GM21825 (cell line): ENCODE results near the gene GNAT1.
"Not testable (repeated sequence)": the region's sequence is repeated elsewhere in the genome, so short reads cannot be mapped to it uniquely, and the experiment has no call there.

Source experiments
- ATAC-seq: cut with Tn5 transposase; IDR thresholded peaks from one replicate; pipeline ENCODE4 v1.9.1; 2021; ENCODE audit warnings: mild to moderate bottlenecking, moderate library complexity; ENCODE audit not compliant: unreplicated experiment

Gene GNAT1

DNA sequence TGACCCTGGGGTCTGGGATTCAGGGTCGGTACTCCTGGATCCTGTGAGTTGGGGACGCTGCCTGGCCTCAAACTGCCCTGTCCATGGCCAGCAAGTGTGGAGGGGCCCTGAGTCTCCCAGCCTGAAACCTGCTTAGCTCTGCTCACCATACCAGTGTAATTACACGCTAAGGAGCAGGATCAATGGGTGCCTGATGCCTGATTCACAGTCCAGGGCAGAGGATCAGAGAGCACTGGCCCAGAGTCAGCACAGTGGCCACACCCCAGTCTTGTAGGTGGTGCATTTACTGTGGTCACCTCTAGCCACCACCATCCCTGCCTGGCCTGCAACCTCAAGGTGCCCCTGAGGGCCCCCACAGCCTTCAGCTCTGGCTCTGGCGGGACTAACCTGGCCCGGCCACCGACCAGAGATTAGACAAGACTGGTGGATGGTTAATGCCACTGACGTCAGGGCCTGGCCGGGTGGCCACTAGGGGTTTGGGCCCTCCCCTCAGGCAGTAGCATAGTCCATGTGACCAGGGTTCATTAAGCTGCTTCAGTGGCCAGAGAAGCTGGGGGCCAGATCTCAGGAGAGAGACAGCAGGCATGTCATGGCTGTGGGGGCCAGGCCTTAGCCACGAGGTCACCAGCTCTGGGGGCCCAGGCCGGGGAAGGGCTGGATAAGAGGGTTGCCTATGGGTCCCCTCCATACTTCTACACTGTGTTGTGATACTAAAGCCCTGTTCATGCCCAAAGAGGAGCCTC, 10.3 kb downstream of the GNAT1 start:
- ATAC-seq: no peak

DNA sequence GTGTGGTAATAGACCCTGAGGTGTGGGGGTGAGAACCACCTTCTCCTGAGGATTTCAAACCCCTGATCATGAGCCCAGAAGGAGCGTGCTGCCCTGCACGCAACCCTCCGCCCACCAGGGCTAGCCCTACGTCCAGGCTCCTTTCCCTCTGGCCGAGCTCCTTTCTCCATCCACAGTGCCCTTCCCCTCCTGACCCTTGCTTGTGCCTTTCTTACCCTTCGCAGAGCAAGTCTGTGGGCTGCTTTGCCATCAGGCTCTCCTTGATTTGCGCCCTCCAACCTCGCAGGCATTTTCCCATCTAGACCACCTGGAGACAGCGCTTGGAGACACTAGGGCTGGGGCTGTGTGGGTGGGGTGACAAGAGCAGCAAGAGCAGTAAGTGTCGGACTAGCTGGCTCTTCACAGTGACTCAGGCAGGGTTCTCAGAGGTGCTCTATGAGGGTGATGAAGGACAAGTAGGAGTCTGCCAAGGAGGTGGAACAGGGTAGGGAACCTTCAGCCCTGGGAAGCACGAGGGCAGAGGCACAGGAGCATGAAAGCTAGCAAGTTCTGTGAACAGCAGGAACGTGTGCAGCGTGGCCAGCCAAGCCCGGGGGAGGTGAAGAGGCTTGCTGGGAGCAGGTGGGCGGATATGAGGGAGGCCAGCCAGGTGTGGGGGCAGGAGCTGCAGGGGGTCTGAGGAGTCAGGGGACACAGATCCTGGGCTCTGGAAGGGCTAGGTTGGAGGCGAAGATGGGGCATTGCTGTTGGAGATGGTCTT, 11.1 kb downstream of the GNAT1 start:
- no peak for ATAC-seq

DNA sequence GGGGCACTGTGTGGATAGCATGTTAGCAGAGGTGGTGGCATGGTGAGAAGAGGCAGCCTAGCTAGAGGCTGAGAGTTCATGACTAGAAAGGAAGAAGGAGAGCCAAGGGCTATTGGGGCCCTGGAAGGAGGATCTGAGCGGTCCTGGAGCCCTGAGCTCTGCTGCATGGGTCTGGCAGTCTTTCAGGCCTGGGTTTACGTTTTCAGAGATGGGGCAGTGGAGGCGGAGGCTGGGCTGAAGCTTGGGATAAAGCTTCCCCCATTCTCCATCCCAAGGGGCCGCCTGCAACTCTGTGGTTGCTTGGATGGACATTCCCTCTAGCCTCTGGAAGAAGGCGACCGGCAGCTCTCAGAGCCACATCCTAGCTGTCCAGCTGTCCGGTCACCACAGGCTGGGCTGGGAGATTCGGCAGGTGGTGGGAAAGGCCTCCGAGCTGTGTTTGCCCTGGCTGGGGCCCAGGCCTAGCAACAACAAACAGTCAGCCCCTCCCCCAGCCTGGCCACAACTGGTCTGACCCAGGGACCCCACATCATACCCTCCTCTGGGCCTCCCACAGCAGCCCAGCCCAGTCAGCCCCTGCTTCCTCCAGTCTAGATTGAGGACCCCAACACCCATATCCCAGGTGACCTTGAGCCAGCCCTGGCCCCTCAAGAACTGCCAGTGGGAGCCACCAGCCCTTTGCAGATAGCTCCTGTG, 11.9 kb downstream of the GNAT1 start:
- ATAC-seq: no peak

DNA sequence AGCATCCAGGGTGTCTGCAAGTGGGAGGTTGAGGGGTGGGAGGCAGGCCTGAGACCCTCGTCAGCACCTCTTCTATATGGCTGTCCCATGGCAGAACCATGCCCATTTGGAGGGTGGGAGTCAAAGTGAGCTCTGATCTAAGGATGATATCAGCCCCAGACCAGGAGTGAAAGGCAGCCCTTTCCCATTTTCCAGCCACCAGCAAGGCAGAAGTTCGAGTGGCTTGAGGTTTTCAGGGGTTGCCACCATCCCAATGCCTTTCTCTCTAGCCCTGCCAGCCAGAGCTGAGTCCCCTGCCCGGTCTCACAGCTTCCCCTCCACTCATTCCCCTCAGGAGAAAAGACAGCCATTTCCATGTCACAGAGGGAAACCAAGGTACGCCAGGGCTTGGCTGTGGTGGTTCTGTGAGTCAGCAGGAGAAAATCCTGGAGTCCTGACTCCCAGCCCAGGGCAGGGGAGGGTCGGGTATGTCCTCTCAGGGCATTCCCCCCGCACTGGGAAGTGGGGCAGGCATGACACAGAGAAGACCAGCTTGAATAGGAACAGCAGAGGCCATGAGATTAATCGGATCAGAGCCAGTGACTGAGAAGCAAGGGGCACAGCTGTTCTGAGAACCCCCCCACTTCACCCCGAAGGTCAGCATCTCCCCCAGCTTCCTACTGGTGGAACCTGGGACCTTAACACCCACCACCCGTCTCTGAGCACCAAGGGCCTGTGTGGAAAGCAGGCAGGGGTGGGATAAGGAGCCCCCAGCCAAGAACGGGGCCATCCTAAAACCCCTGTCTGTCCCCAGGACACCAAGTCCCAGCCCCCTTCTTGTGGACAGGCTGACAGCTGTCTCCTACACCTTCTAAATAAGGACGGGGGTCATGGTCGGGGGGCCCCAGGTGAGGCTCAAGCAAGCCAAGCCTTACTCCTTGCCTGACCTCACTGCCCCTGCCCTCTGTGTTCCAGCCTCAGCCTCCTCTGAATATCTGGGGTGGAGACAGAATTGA, 12.7 kb downstream of the GNAT1 start:
- ATAC-seq: no peak

DNA sequence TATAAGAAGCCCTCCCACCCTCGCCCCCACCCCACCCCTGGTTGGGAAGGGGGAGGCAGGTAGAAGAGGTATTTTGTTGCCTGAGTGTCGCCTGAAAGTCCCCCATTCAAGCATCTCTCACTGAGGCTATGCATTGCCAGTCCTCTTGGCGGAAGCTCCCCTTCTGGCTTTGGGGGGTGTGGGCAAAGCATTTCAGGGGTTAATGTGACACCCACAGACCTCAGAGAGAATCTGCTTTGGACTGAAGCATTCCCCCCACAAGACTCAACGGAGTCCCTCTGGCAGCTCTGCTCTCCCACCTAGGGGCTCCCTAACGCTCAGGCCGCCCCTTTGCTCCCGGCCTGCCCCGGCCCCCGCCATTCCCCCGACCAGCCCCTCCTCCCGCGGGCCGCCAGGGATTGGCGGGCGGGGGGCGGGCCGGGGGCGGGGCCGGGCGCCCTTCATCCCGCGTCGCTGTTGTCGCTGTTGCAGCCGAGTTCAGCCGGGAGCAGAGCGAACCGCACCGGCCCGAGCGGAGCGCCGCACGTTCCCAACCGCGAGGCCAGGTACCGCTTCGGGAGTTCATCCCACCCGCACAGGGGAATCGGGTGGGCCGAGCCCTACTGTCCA, 13.5 kb downstream of the GNAT1 start, which contains the start of gene SLC38A3:
Gene SLC38A3 (plus strand): TSS at position 468 of the 609 bp plus-strand sequence. CDS start 8,929 bp downstream, outside the sequence.
- ATAC-seq: no peak

DNA sequence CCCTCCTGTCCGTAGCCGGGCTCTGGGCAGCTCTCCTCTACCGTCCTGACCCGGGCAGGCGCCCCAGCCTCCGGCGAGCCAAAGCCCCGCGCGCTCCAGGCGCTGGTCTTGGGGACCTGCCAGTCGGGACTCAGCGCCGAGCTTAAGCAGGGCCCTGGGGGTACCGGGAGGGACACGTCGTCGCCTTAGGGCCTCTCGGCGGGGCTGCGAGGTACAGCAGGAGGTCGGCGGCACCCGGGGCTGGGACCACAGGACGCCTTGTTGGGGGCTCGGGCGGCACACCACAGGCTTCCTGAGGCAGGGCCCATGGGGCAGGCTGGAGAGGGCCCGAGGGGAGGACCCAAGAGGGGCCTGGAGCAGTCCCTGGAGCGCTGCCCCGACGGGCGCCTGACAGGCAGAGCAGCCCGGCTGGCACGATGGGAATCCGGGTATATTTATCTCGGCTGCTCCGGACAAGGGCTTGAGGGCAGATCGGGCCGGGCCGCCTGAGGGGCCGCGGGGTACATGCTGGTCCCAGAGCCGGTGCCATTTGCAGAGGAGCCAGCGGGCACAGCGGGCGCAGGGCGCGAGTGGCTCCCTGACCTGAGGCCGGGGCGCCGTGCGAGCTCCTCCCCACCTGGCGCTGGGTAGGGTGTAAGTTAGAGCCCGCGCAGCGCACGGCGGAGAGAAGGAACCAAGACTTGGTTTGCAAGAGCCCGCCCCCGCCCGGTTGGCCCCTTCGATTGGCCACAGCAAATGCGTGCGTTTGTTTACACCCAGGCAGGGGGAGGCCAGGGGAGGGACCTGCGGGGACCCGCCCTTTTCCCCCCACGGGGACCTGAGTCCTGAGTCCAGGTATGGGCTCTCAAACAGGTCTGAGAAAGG, 14.2 kb downstream of the GNAT1 start:
- no peak for ATAC-seq

DNA sequence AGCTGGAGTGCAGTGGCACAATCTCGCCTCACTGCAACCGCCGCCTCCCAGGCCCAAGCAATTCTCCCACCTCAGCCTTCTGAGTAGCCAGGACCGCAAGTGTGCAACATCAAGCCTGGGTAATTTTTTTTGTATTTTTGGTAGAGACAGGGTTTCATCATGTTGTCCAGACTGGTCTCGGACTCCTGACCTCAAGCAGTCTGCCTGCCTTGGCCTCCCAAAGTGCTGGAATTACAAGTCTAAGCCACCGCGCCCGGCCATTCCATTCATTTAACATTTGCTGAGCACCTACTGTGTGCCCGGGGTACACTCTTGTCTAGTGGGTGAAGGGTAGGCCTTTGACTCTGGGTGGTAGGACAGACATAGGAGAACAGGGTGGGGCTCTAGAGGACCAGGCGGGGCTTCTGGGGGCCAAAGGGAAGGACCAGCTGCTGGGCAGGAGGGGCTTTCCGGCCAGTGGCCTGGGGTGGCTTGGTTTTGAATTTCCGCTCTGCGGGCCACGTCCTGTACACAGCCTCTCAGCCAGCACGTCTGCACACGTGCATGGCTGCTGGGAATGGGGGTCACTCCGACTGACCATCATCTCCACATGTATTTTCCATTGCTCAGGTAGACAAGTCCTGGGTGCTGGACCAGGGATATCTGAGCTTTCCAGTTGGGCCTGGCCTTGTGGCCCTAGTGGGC, 16.1 kb downstream of the GNAT1 start:
- no peak for ATAC-seq

DNA sequence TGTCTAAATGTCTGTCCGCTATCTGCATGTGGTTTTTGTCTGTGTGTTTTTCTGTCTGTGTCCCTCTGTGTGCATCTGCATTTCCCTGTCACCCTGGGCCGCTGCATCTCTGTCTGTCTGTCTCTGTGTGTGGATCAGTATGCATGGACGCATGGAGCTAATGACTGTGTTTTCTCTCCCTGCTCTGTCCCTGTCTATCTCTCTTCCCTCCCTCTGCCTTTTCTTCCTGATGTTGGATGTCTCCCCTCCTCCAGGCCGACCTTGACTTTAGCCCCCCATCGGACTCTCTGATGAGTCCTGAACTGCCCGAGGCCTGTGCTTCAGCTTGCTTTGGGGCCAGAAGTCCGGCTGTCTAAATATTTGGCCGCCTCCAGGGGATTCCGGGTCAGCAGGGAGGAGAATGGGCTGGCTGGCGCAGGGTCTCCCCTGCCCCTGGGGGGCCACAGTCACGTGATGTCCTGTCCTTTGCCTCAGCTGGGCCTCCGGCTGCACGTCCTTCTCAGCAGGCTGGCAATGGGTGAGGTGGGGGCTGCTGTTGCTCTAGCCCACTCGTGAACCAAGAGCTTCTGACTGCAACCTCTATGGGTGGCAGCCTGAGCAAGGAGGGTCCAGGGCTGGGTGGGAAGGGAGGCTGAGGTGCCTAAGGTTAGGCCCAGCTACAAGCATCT, 17.4 kb downstream of the GNAT1 start:
- no peak for ATAC-seq

DNA sequence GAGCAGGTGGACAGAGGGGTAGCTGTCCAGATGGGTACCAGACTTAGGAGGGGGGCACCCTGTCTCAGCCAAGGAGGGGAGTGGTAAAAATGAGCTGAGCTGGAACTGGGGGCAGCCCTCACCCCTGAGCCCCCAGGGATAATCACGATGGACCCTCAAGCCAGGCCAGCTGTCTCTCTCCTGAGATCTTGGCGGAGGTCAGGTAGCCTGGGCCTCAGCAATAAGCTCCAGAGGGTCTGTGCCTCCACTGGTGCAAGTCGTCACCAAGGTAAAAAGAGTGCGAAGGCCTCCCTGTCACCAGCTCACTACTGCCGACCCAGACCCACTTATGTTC, 18.7 kb downstream of the GNAT1 start:
- no peak for ATAC-seq

DNA sequence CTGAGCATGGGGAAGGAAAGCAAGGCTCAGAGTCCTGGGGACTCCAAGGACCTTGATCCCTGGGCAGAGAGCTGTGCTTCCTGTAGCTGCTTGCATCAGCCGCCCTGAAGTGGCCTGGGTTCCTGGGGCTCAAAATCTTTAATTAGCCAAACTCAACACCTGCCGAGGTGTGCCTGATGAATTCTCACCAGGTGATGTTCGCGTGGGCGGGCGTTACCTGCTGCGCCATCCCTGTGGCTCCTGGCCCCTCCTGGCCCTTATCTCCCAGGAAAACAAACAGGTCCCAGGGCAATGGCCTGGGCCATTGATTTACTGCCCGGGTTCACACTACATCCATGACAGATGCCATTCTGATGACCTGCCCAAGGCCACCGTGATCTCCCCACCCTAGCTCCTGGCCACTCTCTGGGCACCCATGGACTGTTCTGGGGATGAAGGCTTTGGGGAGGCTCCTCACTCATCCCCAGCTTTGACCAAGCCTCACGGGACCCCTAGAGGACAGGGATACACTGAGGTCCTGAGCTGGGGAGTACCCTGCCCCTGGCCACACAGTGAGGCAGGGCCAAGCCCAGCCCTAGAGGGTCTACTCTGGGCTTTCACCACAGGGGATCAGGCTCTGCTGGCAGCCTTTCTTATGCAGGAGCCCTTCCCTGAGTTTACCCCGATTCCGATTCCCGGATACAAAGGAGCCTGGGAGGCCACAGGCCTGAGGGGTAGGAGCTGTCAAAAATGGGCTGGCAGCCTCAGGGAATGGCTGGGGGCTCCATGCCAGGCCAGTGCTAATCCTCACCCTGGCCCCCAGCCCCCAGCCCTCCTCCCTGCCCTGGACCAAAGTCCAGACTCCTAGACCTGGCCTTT, 19.3 kb downstream of the GNAT1 start:
- no peak for ATAC-seq

DNA sequence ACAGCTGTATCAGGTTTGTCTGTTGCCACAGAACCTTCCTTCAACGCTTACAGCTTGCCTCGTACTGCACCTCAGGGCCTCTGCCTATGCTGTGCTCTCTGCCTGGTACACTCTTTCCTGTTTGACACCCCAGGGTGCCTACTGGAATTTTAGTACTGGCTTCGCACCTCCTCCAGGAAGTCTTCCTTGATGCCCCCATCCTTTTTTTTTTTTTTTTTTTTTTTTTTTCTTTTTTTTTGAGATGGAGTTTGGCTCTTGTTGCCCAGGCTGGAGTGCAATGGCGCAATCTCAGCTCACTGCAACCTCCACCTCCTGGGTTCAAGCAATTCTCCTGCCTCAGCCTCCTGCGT, 19.9 kb downstream of the GNAT1 start:
- ATAC-seq: not testable (repeated sequence)

DNA sequence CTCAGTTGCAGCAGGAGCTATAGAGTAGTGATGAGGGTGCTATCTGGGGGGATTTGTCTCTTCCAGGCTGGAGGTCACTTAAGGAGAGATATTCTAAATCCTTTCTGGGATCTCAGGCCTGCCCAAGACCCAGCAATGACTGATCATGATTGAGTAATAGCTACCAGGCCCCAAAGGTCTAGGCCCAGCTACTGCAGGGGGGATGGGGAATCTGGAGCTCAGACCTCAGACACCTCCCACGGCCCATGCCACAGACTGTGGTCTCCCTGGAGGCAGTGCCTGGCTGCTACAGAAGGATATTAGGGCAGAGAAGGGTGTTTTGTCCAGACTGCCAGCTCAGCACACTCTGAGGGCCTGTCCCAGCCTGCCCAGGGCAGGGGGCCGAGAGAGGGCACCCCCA, 20.5 kb downstream of the GNAT1 start:
- no peak for ATAC-seq

DNA sequence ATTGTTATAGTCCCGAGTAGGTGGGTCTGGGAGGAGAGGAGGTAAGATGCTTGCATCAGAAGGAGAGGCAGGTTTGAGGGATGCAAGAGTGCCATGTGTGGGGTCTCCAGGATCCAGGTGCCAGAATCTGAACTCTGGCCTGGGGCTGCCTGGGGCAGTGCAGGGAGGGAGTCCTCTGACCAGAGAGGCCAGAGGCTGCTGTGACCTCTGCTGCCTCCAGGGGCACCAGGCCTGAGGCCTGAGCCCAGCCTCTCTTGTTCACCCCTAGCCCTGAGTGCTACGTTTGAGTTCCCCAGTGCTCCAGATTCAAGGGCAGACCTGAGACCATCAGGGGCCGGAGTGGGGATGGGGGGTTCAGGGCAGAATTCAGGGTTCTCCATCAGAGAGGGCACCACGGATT, 21.1 kb downstream of the GNAT1 start:
- no peak for ATAC-seq

DNA sequence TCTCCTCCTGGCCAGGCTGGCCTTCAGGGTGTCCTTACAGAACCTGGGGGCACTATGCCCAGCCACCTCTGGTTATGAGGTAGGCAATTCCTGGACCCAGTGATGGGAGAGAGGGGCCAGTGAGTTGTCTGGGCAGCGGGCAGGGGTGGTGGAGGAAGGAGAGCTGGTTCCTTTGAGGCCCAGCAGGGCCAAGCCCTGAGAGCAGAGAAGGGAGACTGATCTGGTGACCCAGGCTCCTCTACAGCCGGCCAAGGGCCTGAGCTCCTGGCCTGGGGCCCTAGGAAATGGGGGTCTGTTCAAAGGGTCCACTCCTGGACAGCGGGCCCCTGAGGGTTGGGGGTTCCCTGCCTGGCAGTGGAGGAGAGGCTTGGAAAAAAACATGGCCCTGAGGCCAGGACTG, 21.6 kb downstream of the GNAT1 start:
- ATAC-seq: no peak

DNA sequence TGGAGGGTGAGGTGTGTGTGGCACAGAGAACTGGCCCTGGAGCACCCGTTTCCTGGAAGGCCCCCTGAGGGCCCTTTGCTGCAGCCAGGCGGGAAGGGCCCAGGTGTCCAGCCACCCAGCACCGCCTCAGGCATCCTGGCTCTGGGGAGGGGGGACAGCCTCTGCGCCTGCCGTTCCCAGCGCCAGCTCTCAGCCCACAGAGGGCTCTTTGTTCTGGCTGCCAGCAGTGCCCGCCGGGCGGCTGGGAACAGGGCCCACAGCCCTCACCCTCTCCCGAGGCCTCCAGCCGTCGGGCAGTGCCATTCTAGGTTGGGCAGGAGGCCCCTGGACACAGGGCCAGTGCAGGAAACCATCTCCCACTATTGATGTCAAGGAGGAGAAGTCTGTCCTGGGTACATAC, 22.0 kb downstream of the GNAT1 start:
- no peak for ATAC-seq

DNA sequence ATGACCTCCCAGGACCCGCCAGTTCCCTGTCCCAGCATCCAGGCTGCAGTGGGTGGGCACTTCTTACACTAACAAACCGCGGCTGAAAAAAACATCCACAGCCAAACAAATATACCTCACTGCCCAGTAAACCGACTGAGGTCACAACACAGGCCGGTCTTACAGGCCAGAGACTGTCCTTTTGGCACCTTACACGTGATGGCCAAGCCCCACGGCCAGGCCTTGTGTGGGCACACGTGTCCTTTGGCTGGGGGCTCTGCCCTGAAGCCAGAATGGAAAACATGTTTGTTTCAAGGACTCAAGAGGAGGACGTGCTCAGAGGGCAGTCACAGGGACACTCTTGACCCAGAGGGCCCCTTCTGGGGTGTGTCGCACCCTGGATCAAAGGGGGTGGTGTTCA, 23.4 kb downstream of the GNAT1 start:
- ATAC-seq: no peak

DNA sequence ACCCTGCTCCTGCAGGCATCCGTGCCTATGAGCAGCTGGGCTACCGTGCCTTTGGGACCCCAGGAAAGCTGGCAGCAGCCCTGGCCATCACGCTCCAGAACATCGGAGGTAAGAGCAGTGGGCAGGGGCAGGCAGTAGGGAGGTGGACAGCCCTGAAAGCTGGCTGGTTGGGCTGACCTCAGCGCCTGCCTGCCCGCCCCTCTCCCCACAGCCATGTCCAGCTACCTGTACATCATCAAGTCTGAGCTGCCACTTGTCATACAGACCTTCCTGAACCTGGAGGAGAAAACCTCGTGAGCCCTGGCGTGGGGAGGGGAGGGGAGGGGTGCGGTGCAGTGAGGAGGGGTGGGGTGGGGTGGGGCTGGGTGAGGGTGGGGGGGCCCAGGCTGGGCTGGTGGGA, 24.1 kb downstream of the GNAT1 start:
- no peak for ATAC-seq
